Tibial nerve (tissue), 4 donors: ENCODE data around the gene C8G.

ENCODE experiments used
- EP300 ChIP-seq, 2 donors: sonication (generic); formaldehyde crosslinking; IDR thresholded peaks; one replicate each; pipeline ENCODE4 v1.6.1; 2017; ENCODE audit warnings: antibody characterized with exemption in 2 of 2, mild to moderate bottlenecking in 1 of 2
- TF ChIP-seq, protein P1 (sequence below), 5 experiments: fragments of 200-600 bp in 3 of 5; fragments of 450-650 bp in 2 of 5; sonication (generic) in 3 of 5; IDR thresholded peaks; one replicate each; pipeline ENCODE4 v1.5.1; 2016 to 2019; ENCODE audit warnings: antibody characterized with exemption in 5 of 5, mild to moderate bottlenecking in 3 of 5, moderate library complexity in 2 of 5

DNA sequence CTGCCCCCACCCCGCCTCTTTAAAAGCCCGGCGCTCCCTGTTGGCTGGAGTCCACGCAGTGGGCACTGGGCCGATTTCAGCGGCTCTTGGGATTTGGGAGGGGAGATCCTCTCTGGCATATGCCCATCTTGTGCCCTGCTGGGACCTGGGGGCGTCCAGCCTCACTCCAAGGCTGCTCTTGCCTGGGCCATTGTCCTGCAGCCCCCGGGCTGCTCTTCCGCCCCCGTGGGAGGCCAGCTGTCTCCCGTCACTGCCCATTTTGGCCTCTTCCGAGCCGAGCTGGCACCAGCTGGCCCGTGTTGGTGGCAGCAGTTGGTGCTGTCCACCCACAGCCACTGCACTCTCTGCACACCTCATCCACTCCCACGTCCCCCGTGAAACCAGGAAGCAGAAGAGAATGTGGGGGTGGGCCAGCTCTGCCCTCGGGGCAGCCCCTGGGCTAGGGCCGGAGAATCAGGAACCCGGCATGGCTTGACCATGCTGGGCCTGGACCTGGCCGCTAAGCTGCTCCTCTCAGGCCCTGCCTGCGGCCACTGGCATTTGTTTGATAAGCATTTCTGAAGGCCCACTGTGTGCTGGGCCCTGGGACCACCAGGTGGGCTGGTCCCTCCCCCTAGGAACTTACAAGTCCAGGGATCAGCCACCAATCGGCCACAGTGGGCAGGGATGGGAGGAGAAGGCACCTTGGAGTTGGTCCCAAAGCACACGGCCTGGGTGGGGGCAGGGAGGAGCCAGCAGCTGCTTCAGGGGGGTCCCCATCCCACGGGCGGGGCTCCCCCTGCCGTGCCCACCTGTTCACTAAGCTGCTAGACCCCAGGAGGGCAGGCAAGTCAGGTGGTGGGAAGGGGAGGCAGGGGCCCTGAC, 2.2 kb downstream of the C8G start:
- TF ChIP-seq, protein P1, sequence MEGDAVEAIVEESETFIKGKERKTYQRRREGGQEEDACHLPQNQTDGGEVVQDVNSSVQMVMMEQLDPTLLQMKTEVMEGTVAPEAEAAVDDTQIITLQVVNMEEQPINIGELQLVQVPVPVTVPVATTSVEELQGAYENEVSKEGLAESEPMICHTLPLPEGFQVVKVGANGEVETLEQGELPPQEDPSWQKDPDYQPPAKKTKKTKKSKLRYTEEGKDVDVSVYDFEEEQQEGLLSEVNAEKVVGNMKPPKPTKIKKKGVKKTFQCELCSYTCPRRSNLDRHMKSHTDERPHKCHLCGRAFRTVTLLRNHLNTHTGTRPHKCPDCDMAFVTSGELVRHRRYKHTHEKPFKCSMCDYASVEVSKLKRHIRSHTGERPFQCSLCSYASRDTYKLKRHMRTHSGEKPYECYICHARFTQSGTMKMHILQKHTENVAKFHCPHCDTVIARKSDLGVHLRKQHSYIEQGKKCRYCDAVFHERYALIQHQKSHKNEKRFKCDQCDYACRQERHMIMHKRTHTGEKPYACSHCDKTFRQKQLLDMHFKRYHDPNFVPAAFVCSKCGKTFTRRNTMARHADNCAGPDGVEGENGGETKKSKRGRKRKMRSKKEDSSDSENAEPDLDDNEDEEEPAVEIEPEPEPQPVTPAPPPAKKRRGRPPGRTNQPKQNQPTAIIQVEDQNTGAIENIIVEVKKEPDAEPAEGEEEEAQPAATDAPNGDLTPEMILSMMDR (IDR thresholded peaks at IDR 0.05): no peak
- no peak for TF ChIP-seq EP300 (IDR thresholded peaks at IDR 0.05)
